ENCODE results near the gene SHBG. TPM values are rescaled to one million over a fixed set of nuclear protein-coding genes. Genes with fewer than 3 reads are reported as not detected.

SHBG gene
- polyA plus RNA-seq, 4 donors, result 3.0 to 5.1 (median 4.0) TPM

Other genes with a start within 250 kb of the SHBG start
- 1 to 10 TPM; 3.1 to 7.9 (median 5.7) TPM for gene TNK1, start 249.0 kb upstream of the SHBG start, polyA plus RNA-seq (ENCODE audit: insufficient read length in 4 of 4)
- 10 to 100 TPM; 27.8 to 51.2 (median 41.2) TPM for gene PLSCR3, start 235.6 kb upstream of the SHBG start, polyA plus RNA-seq (ENCODE audit: insufficient read length in 4 of 4)
- gene TMEM256, start 226.0 kb upstream of the SHBG start, polyA plus RNA-seq (ENCODE audit: insufficient read length in 4 of 4), result 100 to 1,000 TPM in 1 of 4 donors, 10 to 100 TPM in 3; 82.2 to 108 (median 90.2) TPM
- gene NLGN2, start 222.3 kb upstream of the SHBG start, polyA plus RNA-seq (ENCODE audit: insufficient read length in 4 of 4), result 10 to 100 TPM; 17.5 to 38.6 (median 30.2) TPM
- gene SPEM1, start 209.8 kb upstream of the SHBG start, polyA plus RNA-seq (ENCODE audit: insufficient read length in 4 of 4), result not detected
- gene SPEM2, start 204.5 kb upstream of the SHBG start, polyA plus RNA-seq (ENCODE audit: insufficient read length in 4 of 4), result under 1 TPM in 1 of 4 donors, not detected in 3; 0.06 TPM
- gene SPEM3, start 201.3 kb upstream of the SHBG start, polyA plus RNA-seq (ENCODE audit: insufficient read length in 4 of 4), result not detected
- 1 to 10 TPM; 3.7 to 5.7 (median 4.8) TPM for gene TMEM102, start 194.7 kb upstream of the SHBG start, polyA plus RNA-seq (ENCODE audit: insufficient read length in 4 of 4)
- 1 to 10 TPM; 6.1 to 6.9 (median 6.4) TPM for gene FGF11, start 190.6 kb upstream of the SHBG start, polyA plus RNA-seq (ENCODE audit: insufficient read length in 4 of 4)
- 10 to 100 TPM; 10.3 to 10.8 (median 10.6) TPM for gene CHRNB1, start 185.1 kb upstream of the SHBG start, polyA plus RNA-seq (ENCODE audit: insufficient read length in 4 of 4)
- 10 to 100 TPM; 38.6 to 50.6 (median 44.2) TPM for gene ZBTB4, start 150.5 kb upstream of the SHBG start, polyA plus RNA-seq (ENCODE audit: insufficient read length in 4 of 4)
- gene SLC35G6, start 148.7 kb upstream of the SHBG start, polyA plus RNA-seq (ENCODE audit: insufficient read length in 4 of 4), result under 1 TPM in 2 of 4 donors, not detected in 2; 0.46 to 0.72 TPM
- gene POLR2A, start 145.8 kb upstream of the SHBG start, polyA plus RNA-seq (ENCODE audit: insufficient read length in 4 of 4), result 100 to 1,000 TPM; 101 to 163 (median 116) TPM
- gene TNFSF12, start 81.1 kb upstream of the SHBG start, polyA plus RNA-seq (ENCODE audit: insufficient read length in 4 of 4), result 10 to 100 TPM; 21.7 to 32.3 (median 28.3) TPM
- 10 to 100 TPM; 12.8 to 15.9 (median 14.5) TPM for gene TNFSF13, start 71.4 kb upstream of the SHBG start, polyA plus RNA-seq (ENCODE audit: insufficient read length in 4 of 4)
- gene SENP3, start 68.2 kb upstream of the SHBG start, polyA plus RNA-seq (ENCODE audit: insufficient read length in 4 of 4), result 10 to 100 TPM; 60.8 to 81.3 (median 74.9) TPM
- gene CD68, start 50.5 kb upstream of the SHBG start, polyA plus RNA-seq (ENCODE audit: insufficient read length in 4 of 4), result 10 to 100 TPM; 33.6 to 64.0 (median 57.2) TPM
- gene MPDU1, start 46.3 kb upstream of the SHBG start, polyA plus RNA-seq (ENCODE audit: insufficient read length in 4 of 4), result 100 to 1,000 TPM; 102 to 125 (median 121) TPM
- gene SOX15, start 40.0 kb upstream of the SHBG start, polyA plus RNA-seq (ENCODE audit: insufficient read length in 4 of 4), result 1 to 10 TPM; 3.0 to 5.6 (median 4.0) TPM
- 10 to 100 TPM; 46.3 to 56.5 (median 52.4) TPM for gene FXR2, start 15.2 kb upstream of the SHBG start, polyA plus RNA-seq (ENCODE audit: insufficient read length in 4 of 4)
- gene SAT2, start 2.3 kb upstream of the SHBG start, polyA plus RNA-seq (ENCODE audit: insufficient read length in 4 of 4), result 100 to 1,000 TPM; 127 to 157 (median 133) TPM
- 10 to 100 TPM; 18.1 to 22.1 (median 21.1) TPM for gene ATP1B2, start 20.8 kb downstream of the SHBG start, polyA plus RNA-seq (ENCODE audit: insufficient read length in 4 of 4)
- 10 to 100 TPM; 63.1 to 78.2 (median 72.6) TPM for gene TP53, start 57.4 kb downstream of the SHBG start, polyA plus RNA-seq (ENCODE audit: insufficient read length in 4 of 4)
- 10 to 100 TPM; 11.1 to 17.6 (median 15.6) TPM for gene WRAP53, start 58.3 kb downstream of the SHBG start, polyA plus RNA-seq (ENCODE audit: insufficient read length in 4 of 4)
- gene EFNB3, start 75.1 kb downstream of the SHBG start, polyA plus RNA-seq (ENCODE audit: insufficient read length in 4 of 4), result 10 to 100 TPM; 22.3 to 25.6 (median 23.7) TPM
- under 1 TPM; 0.16 to 0.47 (median 0.34) TPM for gene DNAH2, start 87.6 kb downstream of the SHBG start, polyA plus RNA-seq (ENCODE audit: insufficient read length in 4 of 4)
- 10 to 100 TPM; 14.6 to 35.4 (median 26.1) TPM for gene KDM6B, start 204.1 kb downstream of the SHBG start, polyA plus RNA-seq (ENCODE audit: insufficient read length in 4 of 4)
- gene TMEM88, start 224.9 kb downstream of the SHBG start, polyA plus RNA-seq (ENCODE audit: insufficient read length in 4 of 4), result 10 to 100 TPM; 22.1 to 34.0 (median 28.5) TPM
- 100 to 1,000 TPM in 2 of 4 donors, 10 to 100 TPM in 2; 68.9 to 144 (median 105) TPM for gene NAA38, start 227.4 kb downstream of the SHBG start, polyA plus RNA-seq (ENCODE audit: insufficient read length in 4 of 4)
- gene CYB5D1, start 227.9 kb downstream of the SHBG start, polyA plus RNA-seq (ENCODE audit: insufficient read length in 4 of 4), result 10 to 100 TPM; 19.8 to 29.7 (median 25.3) TPM